Skeletal muscle tissue (tissue), 4 donors: ENCODE data around the gene DRC3. TPM values are rescaled to one million over a fixed set of nuclear protein-coding genes. Genes with fewer than 3 reads are reported as not detected.

Experiments
- H3K27ac ChIP-seq: one replicate; pipeline ENCODE4 v1.7.0; 2013; ENCODE audit warnings: mild to moderate bottlenecking, low read depth, low read length, inconsistent platforms
- H3K27me3 ChIP-seq, 3 donors: one replicate each; pipeline ENCODE4 v1.7.0; 2013; ENCODE audit warnings: low read length in 3 of 3; ENCODE audit not compliant: control insufficient read depth in 3 of 3, insufficient read depth in 3 of 3
- H3K36me3 ChIP-seq, 3 donors: one replicate each; pipeline ENCODE4 v1.7.0; 2013; ENCODE audit warnings: low read length in 3 of 3; ENCODE audit not compliant: control insufficient read depth in 3 of 3, insufficient read depth in 3 of 3
- H3K4me1 ChIP-seq, 3 donors: one replicate each; pipeline ENCODE4 v1.7.0; 2013; ENCODE audit warnings: low read length in 3 of 3, mild to moderate bottlenecking in 3 of 3; ENCODE audit not compliant: control insufficient read depth in 3 of 3, insufficient read depth in 3 of 3
- H3K4me3 ChIP-seq, 3 donors: one replicate each; pipeline ENCODE4 v1.7.0; 2013; ENCODE audit warnings: low read length in 3 of 3
- H3K9ac ChIP-seq, 3 donors: one replicate each; pipeline ENCODE4 v1.7.0; 2013; ENCODE audit warnings: low read length in 3 of 3, mild to moderate bottlenecking in 3 of 3, moderate library complexity in 2 of 3, low read depth in 1 of 3
- H3K9me3 ChIP-seq, 3 donors: one replicate each; pipeline ENCODE4 v1.7.0; 2013; ENCODE audit warnings: low read length in 3 of 3; ENCODE audit not compliant: control insufficient read depth in 3 of 3
- total RNA-seq: library from RNA; depleted of rRNA; stranded (reverse); fragments of >200 nt; gene quantifications from one replicate; pipeline ENCODE4 v1.2.3, GENCODE V29; 2014
- donor health status: Osteomylitis.

The DRC3 gene
- total RNA-seq, 1 donor from 2014 or later, result 1.0 TPM

DNA sequence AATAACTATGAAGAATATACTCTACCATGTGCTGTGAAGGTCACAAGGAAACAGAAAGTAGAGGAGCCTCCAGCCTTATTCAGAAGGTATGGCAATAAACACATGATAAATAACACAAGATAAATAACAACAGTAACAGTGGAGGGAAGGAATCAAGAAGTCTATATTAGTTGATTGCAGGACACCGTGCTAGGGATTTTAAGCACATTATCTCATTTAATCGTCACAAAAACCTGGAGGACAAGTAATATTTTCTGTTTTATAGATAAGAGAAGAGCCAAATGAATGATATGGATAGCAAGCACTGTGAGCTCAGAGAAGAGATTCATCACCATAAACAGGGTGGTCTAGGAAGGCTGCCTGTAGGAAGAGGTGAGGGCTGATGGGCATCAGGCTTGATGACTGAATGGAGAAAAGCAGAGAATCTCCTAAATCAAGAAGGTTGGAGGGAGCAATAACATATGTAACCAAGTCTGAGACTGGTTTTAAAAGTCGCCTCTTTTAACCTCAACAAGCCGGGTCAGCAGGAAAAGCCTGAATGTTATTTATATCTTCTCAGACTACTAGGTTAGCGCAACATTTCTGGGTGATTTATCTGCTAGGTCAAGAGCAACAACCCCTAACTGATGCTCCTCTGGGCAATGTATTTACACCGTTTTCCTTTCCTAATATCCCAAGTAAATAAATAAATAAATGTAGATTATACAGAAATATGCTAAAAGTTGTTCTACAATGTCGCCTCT is 8.8 kb upstream of the DRC3 start:
- Histone ChIP-seq H3K27ac (no peak overlapping the region), H3K27me3 (no peaks in the 10 kb centered on the region), H3K4me1 (peaks cover 28 to 39% (median 30%) of the 10 kb centered on the region in 3 donors), H3K36me3 (no peaks in the 10 kb centered on the region), H3K9me3 (no peaks in the 10 kb centered on the region), H3K9ac (no peak overlapping the region), H3K4me3 (no peak overlapping the region)

- no peaks in the 10 kb centered on the region for H3K9me3 ChIP-seq
- H3K4me3 ChIP-seq, result no peak overlapping the region
- H3K27ac ChIP-seq, result no peak overlapping the region
- no peak overlapping the region for H3K9ac ChIP-seq
- no peaks in the 10 kb centered on the region for H3K27me3 ChIP-seq
- H3K36me3 ChIP-seq, result no peaks in the 10 kb centered on the region
- H3K4me1 ChIP-seq, result peaks cover 19 to 31% (median 22%) of the 10 kb centered on the region in 3 donors
These were observed 8.0 kb upstream of the DRC3 start for GRCh38 chr17:17964710-17965109.

DNA sequence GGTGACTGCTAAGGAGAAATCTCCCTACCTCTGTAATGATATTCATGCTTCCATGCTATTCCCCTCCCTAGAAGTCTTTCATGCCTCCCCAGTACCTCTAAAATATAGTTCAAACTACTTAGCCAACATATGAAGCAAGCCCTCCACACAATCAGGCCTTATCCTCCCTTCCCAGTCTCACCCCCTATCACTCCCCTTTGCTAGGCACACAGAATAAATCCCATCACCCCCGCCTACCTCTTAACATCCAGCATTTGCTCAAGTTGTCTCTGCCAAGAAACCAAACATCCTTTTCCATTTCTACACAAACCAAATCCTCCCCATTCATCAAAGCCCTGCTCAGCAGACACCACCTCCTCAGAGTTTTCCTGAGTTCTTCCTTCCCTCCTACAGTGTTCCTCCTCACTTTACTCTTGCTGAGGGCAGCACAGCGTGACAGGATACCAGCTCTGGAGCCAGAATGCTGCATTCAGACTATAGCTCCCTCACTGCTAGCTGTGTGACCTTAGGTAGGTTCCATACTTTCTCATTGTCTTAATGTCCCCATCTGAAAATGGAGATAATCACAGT is 7.4 kb upstream of the DRC3 start:
- H3K4me3 ChIP-seq, result no peak overlapping the region
- H3K9me3 ChIP-seq, result no peaks in the 10 kb centered on the region
- H3K36me3 ChIP-seq, result no peaks in the 10 kb centered on the region
- H3K27me3 ChIP-seq, result no peaks in the 10 kb centered on the region
- no peak overlapping the region for H3K9ac ChIP-seq
- peaks cover 15 to 26% (median 21%) of the 10 kb centered on the region in 3 donors for H3K4me1 ChIP-seq
- no peak overlapping the region for H3K27ac ChIP-seq

- Histone ChIP-seq H3K27ac (no peak overlapping the region), H3K4me1 (peaks cover 23 to 35% (median 28%) of the 10 kb centered on the region in 3 donors)
These were observed 6.3 kb upstream of the DRC3 start for GRCh38 chr17:17966399-17966798.

DNA sequence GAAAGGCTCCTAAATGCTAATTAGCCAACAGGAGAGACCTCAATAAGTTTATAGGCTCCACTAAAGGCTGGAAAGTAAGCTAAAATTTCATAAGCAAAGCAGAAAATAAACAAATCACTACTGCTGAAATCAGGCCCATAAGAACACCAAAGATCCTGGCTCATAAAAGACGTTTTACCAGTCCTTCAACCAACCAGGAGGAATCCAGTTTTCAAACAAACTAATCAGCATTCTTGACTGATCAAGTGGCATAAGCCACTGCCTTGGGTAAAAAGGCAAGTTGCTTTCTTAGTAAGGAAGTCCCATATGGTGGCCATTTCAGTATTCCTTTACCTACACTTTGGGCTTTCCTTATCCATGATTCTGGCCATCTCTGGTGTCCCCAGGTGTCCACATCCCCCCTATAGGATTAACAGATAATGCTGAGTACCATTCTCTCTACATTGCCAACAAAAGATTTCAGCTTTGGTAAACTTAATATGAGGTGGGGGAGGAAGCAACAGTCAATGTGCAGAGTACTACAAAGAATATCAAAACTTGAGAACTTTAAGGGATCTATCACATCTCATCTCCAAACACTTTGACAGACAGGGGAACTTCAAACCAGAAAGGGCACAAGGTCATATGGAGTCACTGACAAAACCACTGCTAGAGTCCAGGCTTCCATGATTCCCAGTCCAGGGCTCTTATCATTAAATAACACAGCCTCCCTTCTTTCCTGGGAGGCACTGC is 1.8 kb upstream of the DRC3 start:
- Histone ChIP-seq H3K27ac (peak overlapping the region; percentile 94), H3K4me1 (peaks cover 22 to 33% (median 24%) of the 10 kb centered on the region in 3 donors), H3K4me3 (peak overlapping the region; percentile 78 to 85 (median 83)), H3K9ac (peak overlapping the region; percentile 83 to 94 (median 92)), H3K9me3 (no peaks in the 10 kb centered on the region), H3K27me3 (no peaks in the 10 kb centered on the region), H3K36me3 (no peaks in the 10 kb centered on the region)

More at GRCh38 chr17:17966399-17966798, 6.3 kb upstream of the DRC3 start:
- Histone ChIP-seq H3K36me3 (no peaks in the 10 kb centered on the region), H3K27me3 (no peaks in the 10 kb centered on the region), H3K4me3 (no peak overlapping the region), H3K9ac (no peak overlapping the region), H3K9me3 (no peaks in the 10 kb centered on the region)

- no peaks in the 10 kb centered on the region for H3K27me3 ChIP-seq
- H3K9ac ChIP-seq, result peak overlapping the region; percentile 83 to 94 (median 92)
- no peaks in the 10 kb centered on the region for H3K9me3 ChIP-seq
- H3K4me1 ChIP-seq, result peaks cover 19 to 30% (median 20%) of the 10 kb centered on the region in 3 donors
- peak overlapping the region; percentile 94 for H3K27ac ChIP-seq
- peak overlapping the region; percentile 78 to 85 (median 83) for H3K4me3 ChIP-seq
- H3K36me3 ChIP-seq, result no peaks in the 10 kb centered on the region
These were observed 1.1 kb upstream of the DRC3 start for GRCh38 chr17:17971431-17972125.

- H3K9ac ChIP-seq, result peak overlapping the region; percentile 46 to 61 (median 61)
- no peaks in the 10 kb centered on the region for H3K27me3 ChIP-seq
- H3K9me3 ChIP-seq, result no peaks in the 10 kb centered on the region
- H3K4me3 ChIP-seq, result peak overlapping the region; percentile 87 to 90 (median 88)
- H3K27ac ChIP-seq, result peak overlapping the region; percentile 75
- H3K36me3 ChIP-seq, result no peaks in the 10 kb centered on the region
- peaks cover 18 to 27% (median 20%) of the 10 kb centered on the region in 3 donors for H3K4me1 ChIP-seq
These were observed 241 bp downstream of the DRC3 start for GRCh38 chr17:17972952-17973254.

DNA sequence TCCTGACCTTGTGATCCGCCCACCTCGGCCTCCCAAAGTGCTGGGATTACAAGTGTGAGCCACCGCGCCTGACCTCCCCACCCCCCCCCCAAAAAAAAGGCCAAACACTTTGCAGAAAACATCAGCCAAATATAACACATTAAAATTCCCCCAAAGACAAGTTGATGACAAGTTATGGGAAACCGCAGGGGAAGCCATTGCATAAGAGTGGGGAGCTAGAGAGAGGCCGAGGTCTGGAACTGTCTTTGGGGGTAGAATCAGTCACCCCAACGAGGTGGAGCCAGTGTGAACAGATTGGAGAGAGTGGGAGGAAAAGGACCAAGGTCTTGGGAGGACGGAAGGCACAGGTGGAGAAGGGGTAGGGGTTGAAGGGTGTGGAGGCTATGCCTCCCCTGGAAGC is 2.8 kb downstream of the DRC3 start:
- H3K4me1 ChIP-seq, result peaks cover 15 to 21% (median 18%) of the 10 kb centered on the region in 3 donors
- H3K9me3 ChIP-seq, result no peaks in the 10 kb centered on the region
- H3K36me3 ChIP-seq, result peaks cover 0 to 1% (median 0%) of the 10 kb centered on the region in 3 donors
- no peaks in the 10 kb centered on the region for H3K27me3 ChIP-seq
- no peak overlapping the region for H3K4me3 ChIP-seq
- no peak overlapping the region for H3K27ac ChIP-seq
- no peak overlapping the region for H3K9ac ChIP-seq

GRCh38 chr17:17976931-17977570 is 4.4 kb downstream of the DRC3 start:
- peaks cover 4 to 6% (median 6%) of the 10 kb centered on the region in 3 donors for H3K4me1 ChIP-seq

More at GRCh38 chr17:17976931-17977570, 4.4 kb downstream of the DRC3 start:
- Histone ChIP-seq H3K36me3 (peaks cover 0 to 1% (median 0%) of the 10 kb centered on the region in 3 donors), H3K9me3 (no peaks in the 10 kb centered on the region), H3K27me3 (no peaks in the 10 kb centered on the region), H3K9ac (no peak overlapping the region), H3K27ac (no peak overlapping the region), H3K4me3 (no peak overlapping the region)
